GM12864 (cell line): ENCODE results near the gene PTGR3.
"Not testable (repeated sequence)": the region's sequence is repeated elsewhere in the genome, so short reads cannot be mapped to it uniquely, and the experiment has no call there.

Source experiments
- DNase-seq: peaks from one replicate; pipeline ENCODE4 v3.0.0-alpha.2; 2011; ENCODE audit warnings: low read depth
- H3K4me3 ChIP-seq: 2 replicates; pipeline ENCODE4 v1.5.1; 2011; ENCODE audit warnings: mild to moderate bottlenecking, low read depth, low read length, control low read depth
- CTCF ChIP-seq: IDR thresholded peaks from 2 replicates; pipeline ENCODE4 v1.5.1; 2011; ENCODE audit warnings: low read depth, mild to moderate bottlenecking, moderate library complexity, low read length, control low read depth, inconsistent platforms; ENCODE audit errors: missing control alignments

The PTGR3 gene

GRCh38 chr18:75198036-75198435, 10.9 kb downstream of the PTGR3 start:
- H3K4me3 ChIP-seq, result no peak overlapping the region
- DNase-seq, result no peak
- no peak for TF ChIP-seq CTCF

- no peak overlapping the region for H3K4me3 ChIP-seq
- no peak for DNase-seq
- TF ChIP-seq CTCF, result no peak
Observed at GRCh38 chr18:75192899-75193298, 16.0 kb downstream of the PTGR3 start.

GRCh38 chr18:75189696-75190095, 19.2 kb downstream of the PTGR3 start:
- TF ChIP-seq CTCF, result no peak
- DNase-seq, result no peak
- no peak overlapping the region for H3K4me3 ChIP-seq

- H3K4me3 ChIP-seq, result not testable (repeated sequence)
Observed at GRCh38 chr18:75187702-75188101, 21.2 kb downstream of the PTGR3 start.

GRCh38 chr18:75185460-75185859, 23.5 kb downstream of the PTGR3 start:
- H3K4me3 ChIP-seq, result no peak overlapping the region
- DNase-seq, result no peak
- TF ChIP-seq CTCF, result no peak

More at GRCh38 chr18:75187702-75188101, 21.2 kb downstream of the PTGR3 start:
- not testable (repeated sequence) for DNase-seq

GRCh38 chr18:75183973-75184493, 24.9 kb downstream of the PTGR3 start:
- H3K4me3 ChIP-seq, result no peak overlapping the region
- DNase-seq, result no peak
- TF ChIP-seq CTCF, result no peak

GRCh38 chr18:75183524-75183923, 25.4 kb downstream of the PTGR3 start:
- no peak for DNase-seq
- no peak overlapping the region for H3K4me3 ChIP-seq
- TF ChIP-seq CTCF, result no peak
